Activated CD8-positive, alpha-beta T cell treated with anti-CD3 and anti-CD28 coated beads for 36 hours (primary cell): ENCODE results near the gene COPE. TPM values are rescaled to one million over a fixed set of nuclear protein-coding genes. Genes with fewer than 3 reads are reported as not detected.

Experiments used
- ATAC-seq: fragments of 200-7000 bp; cut with Tn5 transposase; one replicate; pipeline ENCODE4 v1.10.0; 2021; ENCODE audit warnings: mild to moderate bottlenecking, moderate library complexity
- CTCF ChIA-PET: fragments of 350-600 bp; sonication (Branson Sonifier 250); formaldehyde crosslinking; loops from one replicate; lab custom pipeline; 2021; ENCODE audit warnings: antibody characterized with exemption; lab: Charles Lee
- POLR2A ChIA-PET: fragments of 350-600 bp; sonication (Branson Sonifier 250); formaldehyde crosslinking; loops from one replicate; lab custom pipeline; 2021; ENCODE audit warnings: antibody characterized with exemption; lab: Charles Lee
- DNase-seq: peaks from one replicate; pipeline ENCODE4 v3.0.0-alpha.2; 2020
- H3K27ac Mint-ChIP-seq: one replicate; pipeline ENCODE4 v1.8.0; 2021; ENCODE audit warnings: mild to moderate bottlenecking, mixed read lengths
- H3K27me3 Mint-ChIP-seq: one replicate; pipeline ENCODE4 v1.8.0; 2021; ENCODE audit warnings: mixed read lengths
- H3K36me3 Mint-ChIP-seq: one replicate; pipeline ENCODE4 v1.8.0; 2021; ENCODE audit warnings: low read depth, mixed read lengths
- H3K4me1 Mint-ChIP-seq: one replicate; pipeline ENCODE4 v1.8.0; 2021; ENCODE audit warnings: low read depth, mixed read lengths
- H3K4me3 Mint-ChIP-seq: one replicate; pipeline ENCODE4 v1.8.0; 2021; ENCODE audit warnings: mild to moderate bottlenecking, moderate library complexity, mixed read lengths
- H3K9me3 Mint-ChIP-seq: one replicate; pipeline ENCODE4 v1.8.0; 2021; ENCODE audit warnings: mixed read lengths
- intact Hi-C: fragments of 100-400 bp; cut with micrococcal nuclease; formaldehyde crosslinking; loops from one replicate; pipeline ENCODE4 v1.10.0; 2022
- total RNA-seq, 2 experiments: library from RNA; stranded (reverse); gene quantifications; one replicate each; pipeline ENCODE4 v1.2.3, GENCODE V29; 2021
- TF ChIP-seq, protein P1 (sequence below): fragments of 200-600 bp; IDR thresholded peaks from one replicate; pipeline ENCODE4 v1.8.0; 2022; ENCODE audit warnings: antibody characterized with exemption, mild to moderate bottlenecking

Gene COPE
- total RNA-seq, 2 experiments from 2014 or later: 179 to 183 TPM

DNA sequence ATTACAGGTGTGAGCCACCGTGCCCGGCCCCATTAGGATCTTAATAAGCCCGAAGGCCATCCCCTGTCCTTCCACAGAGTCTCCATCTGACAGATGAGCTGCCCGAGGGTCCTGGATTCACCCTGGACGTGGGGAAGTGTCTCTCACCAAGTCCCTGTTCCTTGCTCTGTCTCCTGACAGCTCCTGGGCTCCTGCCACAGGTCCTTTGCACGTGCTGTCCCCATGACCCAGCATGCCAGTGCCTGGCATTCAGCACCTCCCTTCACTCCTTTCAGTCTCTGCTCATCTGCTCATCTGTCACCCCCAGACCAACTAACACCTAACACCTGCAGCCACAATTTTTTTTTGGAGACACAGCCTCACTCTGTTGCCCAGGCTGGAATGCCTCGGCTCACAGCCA, 37.7 kb downstream of the COPE start:
- H3K4me1 Mint-ChIP-seq: no peaks in the 10 kb centered on the region
- TF ChIP-seq, protein P1, sequence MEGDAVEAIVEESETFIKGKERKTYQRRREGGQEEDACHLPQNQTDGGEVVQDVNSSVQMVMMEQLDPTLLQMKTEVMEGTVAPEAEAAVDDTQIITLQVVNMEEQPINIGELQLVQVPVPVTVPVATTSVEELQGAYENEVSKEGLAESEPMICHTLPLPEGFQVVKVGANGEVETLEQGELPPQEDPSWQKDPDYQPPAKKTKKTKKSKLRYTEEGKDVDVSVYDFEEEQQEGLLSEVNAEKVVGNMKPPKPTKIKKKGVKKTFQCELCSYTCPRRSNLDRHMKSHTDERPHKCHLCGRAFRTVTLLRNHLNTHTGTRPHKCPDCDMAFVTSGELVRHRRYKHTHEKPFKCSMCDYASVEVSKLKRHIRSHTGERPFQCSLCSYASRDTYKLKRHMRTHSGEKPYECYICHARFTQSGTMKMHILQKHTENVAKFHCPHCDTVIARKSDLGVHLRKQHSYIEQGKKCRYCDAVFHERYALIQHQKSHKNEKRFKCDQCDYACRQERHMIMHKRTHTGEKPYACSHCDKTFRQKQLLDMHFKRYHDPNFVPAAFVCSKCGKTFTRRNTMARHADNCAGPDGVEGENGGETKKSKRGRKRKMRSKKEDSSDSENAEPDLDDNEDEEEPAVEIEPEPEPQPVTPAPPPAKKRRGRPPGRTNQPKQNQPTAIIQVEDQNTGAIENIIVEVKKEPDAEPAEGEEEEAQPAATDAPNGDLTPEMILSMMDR: no peak
- H3K4me3 Mint-ChIP-seq: no peak overlapping the region
- no peaks in the 10 kb centered on the region for H3K9me3 Mint-ChIP-seq
- H3K27me3 Mint-ChIP-seq: no peaks in the 10 kb centered on the region
- no peaks in the 10 kb centered on the region for H3K36me3 Mint-ChIP-seq
- ATAC-seq (no peak), DNase-seq (no peak)
- POLR2A ChIA-PET: interaction anchor here (1.1 kb wide), 1 partner anchor 38 kb away, joined by 3 read pairs; the partner anchor contains the start of genes COPE and DDX49
- intact Hi-C loops: no loop called here
- no peak overlapping the region for H3K27ac Mint-ChIP-seq
- CTCF ChIA-PET: interaction anchor here (1.1 kb wide), 1 partner anchor 106 kb away, joined by 3 read pairs; no protein-coding TSS in a partner anchor

DNA sequence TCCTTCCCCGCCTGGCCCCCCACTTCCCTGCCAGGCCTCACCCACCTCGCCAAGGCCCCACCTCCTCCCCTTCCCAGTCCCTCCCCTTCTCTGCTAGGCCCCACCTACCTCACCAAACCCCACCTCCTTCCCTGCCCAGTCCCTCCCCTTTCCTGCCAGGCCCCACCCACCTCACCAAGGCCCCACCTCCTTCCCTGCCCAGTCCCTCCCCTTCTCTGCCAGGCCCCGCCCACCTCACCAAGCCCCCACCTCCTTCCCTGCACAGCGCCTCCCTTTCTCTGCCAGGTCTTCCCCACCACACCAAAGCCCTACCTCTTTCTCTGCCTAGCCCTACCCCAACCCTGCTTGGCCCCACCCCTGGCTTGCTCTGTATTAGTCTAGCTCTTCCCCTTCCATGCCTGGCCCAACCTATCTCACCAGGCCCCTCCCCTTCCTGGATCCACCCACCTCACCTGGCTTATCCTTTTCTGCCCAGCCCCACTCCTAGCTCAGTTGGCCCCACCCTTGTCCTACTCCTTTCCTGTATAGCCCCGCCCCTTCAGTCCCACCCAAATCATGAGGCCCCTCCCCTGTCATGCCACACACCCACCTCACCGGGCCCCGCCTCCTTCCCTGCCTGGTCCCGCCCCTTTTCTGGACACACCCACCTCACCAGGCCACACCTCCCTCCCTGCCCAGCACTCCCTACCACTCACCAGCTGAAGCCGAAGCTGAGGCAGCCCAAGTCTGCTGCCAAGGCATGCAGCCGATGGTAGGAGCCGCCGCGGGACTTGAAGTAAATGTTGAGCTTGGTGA, 39.4 kb downstream of the COPE start:
- Mint-ChIP-seq H3K4me3 (no peak overlapping the region), H3K27me3 (no peaks in the 10 kb centered on the region), H3K4me1 (no peaks in the 10 kb centered on the region), H3K27ac (no peak overlapping the region), H3K9me3 (no peaks in the 10 kb centered on the region), H3K36me3 (no peaks in the 10 kb centered on the region)
- ATAC-seq: peak; percentile 76
- intact Hi-C loops: no loop called here
- ChIA-PET POLR2A (interaction anchor here (0.8 kb wide), 1 partner anchor 31 kb away, joined by 3 read pairs; no protein-coding TSS in a partner anchor), CTCF (interaction anchor here (1.5 kb wide), 1 partner anchor 12 kb away, joined by 4 read pairs; no protein-coding TSS in a partner anchor)
- TF ChIP-seq, protein P1: no peak
- DNase-seq: peak; percentile 52

DNA sequence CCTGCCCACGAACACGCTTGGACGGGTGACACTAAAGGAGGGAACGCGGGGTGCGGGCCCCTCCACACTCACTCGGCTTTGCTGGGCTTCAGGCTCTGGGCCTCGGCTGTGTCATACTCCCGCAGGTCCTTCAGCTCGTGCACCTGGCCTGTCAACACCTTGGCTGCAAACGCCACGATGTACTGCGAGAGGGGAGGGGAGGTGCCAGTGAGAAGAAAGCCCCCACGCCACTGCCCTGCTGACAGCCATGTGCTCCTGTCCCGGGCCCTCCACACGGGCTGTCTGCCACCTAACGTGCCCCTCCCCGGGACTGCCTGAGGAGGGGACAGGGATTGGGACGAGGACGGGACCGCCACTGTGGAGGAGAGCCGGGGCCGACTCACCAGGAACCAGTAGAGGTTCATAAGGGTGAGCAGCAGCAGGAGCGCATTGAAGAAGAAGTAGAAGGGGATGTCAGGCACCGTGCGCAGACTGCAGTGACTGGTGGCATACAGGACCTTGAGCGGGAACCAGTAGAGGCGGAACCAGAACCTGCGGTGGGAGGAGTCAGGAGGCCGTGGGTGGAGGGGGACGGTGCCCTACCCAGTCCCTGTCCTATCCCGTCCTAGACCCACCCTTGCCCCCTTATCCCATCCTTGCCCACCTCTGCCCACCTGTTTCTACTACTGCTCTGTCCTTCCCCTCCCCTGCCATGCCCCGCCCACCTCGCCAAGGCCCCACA, 40.2 kb downstream of the COPE start:
- Mint-ChIP-seq H3K4me3 (no peak overlapping the region), H3K9me3 (no peaks in the 10 kb centered on the region), H3K36me3 (no peaks in the 10 kb centered on the region), H3K4me1 (no peaks in the 10 kb centered on the region), H3K27ac (no peak overlapping the region), H3K27me3 (no peaks in the 10 kb centered on the region)
- TF ChIP-seq, protein P1: no peak
- peak; percentile 6 for ATAC-seq
- ChIA-PET POLR2A (no interaction called here), CTCF (interaction anchor here (3.2 kb wide), 1 partner anchor 12 kb away, joined by 14 read pairs; no protein-coding TSS in a partner anchor)
- intact Hi-C loops: no loop called here
- DNase-seq: no peak

DNA sequence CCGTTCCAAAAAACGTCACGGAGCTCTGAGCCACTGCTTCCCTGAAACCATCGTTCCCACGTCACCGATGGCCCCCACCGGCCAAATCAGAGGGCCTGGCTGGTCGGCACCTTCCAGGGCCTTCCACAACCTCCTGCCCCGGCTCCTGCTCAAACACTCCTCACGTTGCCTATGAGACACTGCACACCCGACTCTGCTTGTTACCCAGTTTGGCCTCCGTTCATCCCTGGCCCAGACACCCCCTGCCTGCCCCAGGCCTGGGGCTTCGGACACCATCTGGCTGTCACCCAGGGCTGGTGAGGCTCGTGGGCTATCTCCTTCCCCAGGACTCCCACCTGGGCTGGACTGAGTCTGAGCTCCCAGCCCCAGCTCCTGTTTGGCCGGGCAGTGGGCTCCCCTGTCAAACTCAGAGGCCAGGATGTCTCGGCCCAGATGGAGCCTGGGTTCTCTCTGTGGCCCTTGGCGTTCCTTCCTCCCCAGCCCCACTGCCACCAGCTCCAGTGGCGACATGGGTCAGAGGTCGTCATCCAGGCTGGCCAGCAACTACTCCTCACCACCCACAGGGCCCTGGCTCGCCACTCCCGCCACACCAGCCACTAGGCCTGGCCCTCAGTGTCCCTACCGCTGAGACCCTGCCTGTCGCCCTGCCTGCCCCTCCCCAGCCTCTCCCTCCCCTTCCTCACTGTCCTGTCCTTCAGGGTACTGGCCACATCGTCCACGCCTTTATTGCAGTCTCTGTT, 41.0 kb downstream of the COPE start:
- Mint-ChIP-seq H3K36me3 (no peaks in the 10 kb centered on the region), H3K9me3 (no peaks in the 10 kb centered on the region), H3K4me3 (no peak overlapping the region), H3K27me3 (no peaks in the 10 kb centered on the region), H3K4me1 (no peaks in the 10 kb centered on the region), H3K27ac (no peak overlapping the region)
- DNase-seq (no peak), ATAC-seq (no peak)
- ChIA-PET CTCF (interaction anchor here (3.2 kb wide), 1 partner anchor 12 kb away, joined by 14 read pairs; no protein-coding TSS in a partner anchor), POLR2A (no interaction called here)
- intact Hi-C loops: no loop called here
- TF ChIP-seq, protein P1: no peak
